ENCODE results near the gene FBXO24. TPM values are rescaled to one million over a fixed set of nuclear protein-coding genes. Genes with fewer than 3 reads are reported as not detected.

Gene FBXO24
- polyA plus RNA-seq, 1 donor (not counting 4 experiments of a cell fraction or from before 2014, with no cell fraction given) = 0.22 TPM

DNA sequence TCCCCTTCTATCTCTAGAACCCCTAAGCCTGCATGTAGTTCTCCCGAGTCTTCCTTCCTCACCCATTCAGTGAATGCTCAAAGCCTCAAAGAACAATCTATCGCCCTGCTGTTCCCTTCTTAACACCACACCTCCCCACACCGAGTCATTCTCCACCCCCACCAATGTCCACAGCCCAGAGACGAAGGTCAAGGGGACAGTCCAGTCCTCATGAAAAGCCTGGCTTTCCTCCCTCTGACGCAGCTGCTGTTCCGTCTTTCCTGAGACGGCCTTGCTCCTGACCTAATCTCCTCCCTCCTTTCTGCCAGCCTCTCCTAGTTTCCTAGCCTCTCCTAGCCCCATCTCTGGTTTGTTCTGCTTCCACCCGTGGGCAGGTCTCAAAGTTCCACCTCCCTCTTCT, 35.4 kb downstream of the FBXO24 start:
- no peaks in the 10 kb centered on the region for H3K9me1 ChIP-seq (ENCODE audit: control insufficient read depth, extremely low read depth, insufficient read depth, low read length)
- H3K4me2 ChIP-seq (ENCODE audit: control insufficient read depth, extremely low read depth, insufficient read depth, low read depth, low read length) = no peak overlapping the region
- TF ChIP-seq EZH2 (IDR thresholded peaks at IDR 0.05; ENCODE audit: low read length) = no peak
- TF ChIP-seq, protein P1, sequence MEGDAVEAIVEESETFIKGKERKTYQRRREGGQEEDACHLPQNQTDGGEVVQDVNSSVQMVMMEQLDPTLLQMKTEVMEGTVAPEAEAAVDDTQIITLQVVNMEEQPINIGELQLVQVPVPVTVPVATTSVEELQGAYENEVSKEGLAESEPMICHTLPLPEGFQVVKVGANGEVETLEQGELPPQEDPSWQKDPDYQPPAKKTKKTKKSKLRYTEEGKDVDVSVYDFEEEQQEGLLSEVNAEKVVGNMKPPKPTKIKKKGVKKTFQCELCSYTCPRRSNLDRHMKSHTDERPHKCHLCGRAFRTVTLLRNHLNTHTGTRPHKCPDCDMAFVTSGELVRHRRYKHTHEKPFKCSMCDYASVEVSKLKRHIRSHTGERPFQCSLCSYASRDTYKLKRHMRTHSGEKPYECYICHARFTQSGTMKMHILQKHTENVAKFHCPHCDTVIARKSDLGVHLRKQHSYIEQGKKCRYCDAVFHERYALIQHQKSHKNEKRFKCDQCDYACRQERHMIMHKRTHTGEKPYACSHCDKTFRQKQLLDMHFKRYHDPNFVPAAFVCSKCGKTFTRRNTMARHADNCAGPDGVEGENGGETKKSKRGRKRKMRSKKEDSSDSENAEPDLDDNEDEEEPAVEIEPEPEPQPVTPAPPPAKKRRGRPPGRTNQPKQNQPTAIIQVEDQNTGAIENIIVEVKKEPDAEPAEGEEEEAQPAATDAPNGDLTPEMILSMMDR (optimal IDR thresholded peaks at IDR 0.05 in 1 of 3, IDR thresholded peaks at IDR 0.05 in 1 of 3, conservative IDR thresholded peaks at IDR 0.05 in 1 of 3; ENCODE audit: extremely low read depth in 1 of 3, insufficient read depth in 2 of 3, low read length in 3 of 3) = no peak
- no peaks in the 10 kb centered on the region for H3K27me3 ChIP-seq (ENCODE audit: control insufficient read depth, extremely low read depth, insufficient read depth, low read length)
- H3K4me1 ChIP-seq (ENCODE audit: control insufficient read depth, extremely low read depth, insufficient read depth, low read length) = peaks cover 4% of the 10 kb centered on the region
- DNase-seq (ENCODE audit: low read depth, low spot score) = no peak
- no peak for FAIRE-seq
- H4K20me1 ChIP-seq (ENCODE audit: control insufficient read depth, extremely low read depth, insufficient read depth, low read length) = no peaks in the 10 kb centered on the region
- H3K9me3 ChIP-seq (ENCODE audit: control insufficient read depth, low read depth, low read length) = no peaks in the 10 kb centered on the region
- dilution Hi-C loops (cut with MboI; ENCODE audit: extremely low pct_ligation_motif_present, low sequenced_read_pairs) = no loop called here
- H3K4me3 ChIP-seq (ENCODE audit: control insufficient read depth in 2 of 3, extremely low read depth in 1 of 3, insufficient read depth in 2 of 3, low read depth in 1 of 3, low read length in 3 of 3) = no peak overlapping the region
- no peak overlapping the region for H3K27ac ChIP-seq (ENCODE audit: control insufficient read depth, insufficient read depth, low read length)
- no peak overlapping the region for H3K9ac ChIP-seq (ENCODE audit: control insufficient read depth, extremely low read depth, insufficient read depth, low read length)
- H2AFZ ChIP-seq (ENCODE audit: control insufficient read depth, low read length) = no peak overlapping the region
- H3K79me2 ChIP-seq (ENCODE audit: control insufficient read depth, insufficient read depth, low read length) = no peaks in the 10 kb centered on the region
- H3K36me3 ChIP-seq (ENCODE audit: control insufficient read depth in 2 of 2, extremely low read depth in 1 of 2, insufficient read depth in 2 of 2, low read length in 2 of 2) = no peaks in the 10 kb centered on the region

GRCh38 chr7:100623951-100624824, 38.1 kb downstream of the FBXO24 start:
- FAIRE-seq (no peak), DNase-seq (ENCODE audit: low read depth, low spot score) (no peak)
- dilution Hi-C loops (cut with MboI; ENCODE audit: extremely low pct_ligation_motif_present, low sequenced_read_pairs) = no loop called here
- no peak overlapping the region for H3K27ac ChIP-seq (ENCODE audit: control insufficient read depth, insufficient read depth, low read length)
- TF ChIP-seq EZH2 (IDR thresholded peaks at IDR 0.05; ENCODE audit: low read length) = no peak
- TF ChIP-seq, protein P1 (optimal IDR thresholded peaks at IDR 0.05 in 1 of 3, IDR thresholded peaks at IDR 0.05 in 1 of 3, conservative IDR thresholded peaks at IDR 0.05 in 1 of 3; ENCODE audit: extremely low read depth in 1 of 3, insufficient read depth in 2 of 3, low read length in 3 of 3) = no peak
- H3K79me2 ChIP-seq (ENCODE audit: control insufficient read depth, insufficient read depth, low read length) = no peaks in the 10 kb centered on the region
- no peaks in the 10 kb centered on the region for H3K9me1 ChIP-seq (ENCODE audit: control insufficient read depth, extremely low read depth, insufficient read depth, low read length)
- no peak overlapping the region for H3K4me2 ChIP-seq (ENCODE audit: control insufficient read depth, extremely low read depth, insufficient read depth, low read depth, low read length)
- H3K9me3 ChIP-seq (ENCODE audit: control insufficient read depth, low read depth, low read length) = no peaks in the 10 kb centered on the region
- H3K9ac ChIP-seq (ENCODE audit: control insufficient read depth, extremely low read depth, insufficient read depth, low read length) = no peak overlapping the region
- H2AFZ ChIP-seq (ENCODE audit: control insufficient read depth, low read length) = no peak overlapping the region
- peaks cover 7% of the 10 kb centered on the region for H3K4me1 ChIP-seq (ENCODE audit: control insufficient read depth, extremely low read depth, insufficient read depth, low read length)
- H3K4me3 ChIP-seq (ENCODE audit: control insufficient read depth in 2 of 3, extremely low read depth in 1 of 3, insufficient read depth in 2 of 3, low read depth in 1 of 3, low read length in 3 of 3) = no peak overlapping the region
- H3K36me3 ChIP-seq (ENCODE audit: control insufficient read depth in 2 of 2, extremely low read depth in 1 of 2, insufficient read depth in 2 of 2, low read length in 2 of 2) = no peaks in the 10 kb centered on the region
- no peaks in the 10 kb centered on the region for H4K20me1 ChIP-seq (ENCODE audit: control insufficient read depth, extremely low read depth, insufficient read depth, low read length)
- H3K27me3 ChIP-seq (ENCODE audit: control insufficient read depth, extremely low read depth, insufficient read depth, low read length) = no peaks in the 10 kb centered on the region
